DMS153 treated with DMSO at 0.1 percent for 48 hours (cell line): Measurements from ENCODE around the gene AKR1C8.

ENCODE experiments used
- DNase-seq: peaks from one replicate; lab custom pipeline; 2025; ENCODE audit not compliant: unreplicated experiment; lab: John Stamatoyannopoulos, UW

Gene AKR1C8

DNA sequence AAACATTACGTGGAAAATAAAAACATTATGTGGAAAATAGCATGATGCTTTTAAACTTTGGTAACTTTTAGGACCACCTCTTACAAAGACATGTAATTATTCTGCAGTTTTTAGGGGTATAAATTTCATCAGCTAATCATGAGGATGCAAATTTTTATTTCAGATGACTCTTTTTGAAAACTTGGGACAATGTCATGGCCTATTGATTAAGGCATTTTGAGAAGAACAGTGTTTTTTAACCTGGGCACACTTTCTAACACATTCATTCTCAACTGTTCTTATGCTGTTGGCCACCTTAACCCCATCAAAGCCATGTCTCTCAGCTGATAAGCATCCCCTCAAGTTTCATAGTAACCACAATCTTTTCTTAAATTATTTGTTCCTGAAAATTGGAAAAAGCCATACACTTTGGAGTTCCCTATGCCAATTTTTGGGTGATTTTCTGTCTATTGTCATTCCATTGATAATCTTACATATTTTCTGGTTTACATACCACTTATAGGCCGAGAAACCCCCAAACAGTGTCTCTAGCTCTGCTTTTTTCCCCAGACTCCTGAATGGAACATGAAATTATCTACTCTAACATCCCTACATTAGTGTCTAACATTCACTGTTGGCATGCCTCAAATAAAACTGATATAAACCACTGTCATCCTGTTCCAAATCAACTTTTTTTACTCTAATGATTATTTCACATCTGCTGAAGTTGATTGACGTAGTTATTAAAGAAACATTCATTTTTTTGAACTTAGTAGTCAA lies 76.1 kb downstream of the AKR1C8 start:
- no peak for DNase-seq

DNA sequence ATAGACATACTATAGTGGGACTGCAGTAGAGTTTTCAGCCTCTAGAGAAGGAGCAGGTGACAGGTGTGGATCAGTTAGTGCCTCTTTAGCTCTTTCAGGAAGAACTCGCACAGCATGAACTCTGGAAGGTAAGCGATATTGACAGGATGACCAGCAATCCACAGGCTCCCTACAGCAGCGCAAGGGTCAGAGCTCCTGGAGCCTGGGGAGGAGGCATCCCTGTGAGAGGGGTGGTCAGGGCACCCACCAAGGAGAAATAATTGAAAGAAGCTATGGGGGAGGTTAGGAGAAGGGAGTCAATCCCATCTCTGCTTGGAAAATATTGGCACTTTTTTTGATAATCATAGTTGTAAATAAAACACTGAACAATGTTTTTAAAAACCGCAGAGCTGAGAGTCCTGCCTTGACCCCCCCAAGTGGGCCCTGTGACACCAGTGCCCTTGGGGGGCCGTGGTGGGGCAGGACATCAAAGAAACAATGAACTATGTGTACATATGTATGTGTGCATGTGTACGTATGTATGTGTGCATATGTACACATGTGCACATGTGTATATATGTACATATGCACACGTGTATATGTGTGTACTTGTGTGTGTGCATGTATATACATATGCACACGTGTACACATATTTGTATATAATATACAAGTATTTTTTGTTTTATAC lies 77.0 kb downstream of the AKR1C8 start:
- no peak for DNase-seq

DNA sequence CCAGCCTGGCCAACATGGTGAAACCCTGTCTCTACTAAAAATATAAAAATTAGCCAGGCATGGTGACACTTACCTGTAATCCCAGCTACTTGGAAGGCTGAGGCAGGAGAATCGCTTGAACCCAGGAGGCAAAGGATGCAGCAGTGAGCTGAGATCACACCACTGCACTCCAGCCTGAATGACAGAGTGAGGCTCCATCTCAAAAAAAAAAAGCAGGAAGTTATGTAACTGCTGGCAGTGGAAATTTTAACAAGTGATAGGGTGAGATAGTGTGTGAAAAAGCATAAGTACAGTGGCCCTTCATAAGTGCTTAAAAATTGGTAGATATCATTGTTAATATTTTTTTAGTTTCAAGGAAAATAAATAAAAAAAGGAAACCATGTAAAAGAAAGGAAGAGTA lies 78.4 kb downstream of the AKR1C8 start:
- DNase-seq = no peak

DNA sequence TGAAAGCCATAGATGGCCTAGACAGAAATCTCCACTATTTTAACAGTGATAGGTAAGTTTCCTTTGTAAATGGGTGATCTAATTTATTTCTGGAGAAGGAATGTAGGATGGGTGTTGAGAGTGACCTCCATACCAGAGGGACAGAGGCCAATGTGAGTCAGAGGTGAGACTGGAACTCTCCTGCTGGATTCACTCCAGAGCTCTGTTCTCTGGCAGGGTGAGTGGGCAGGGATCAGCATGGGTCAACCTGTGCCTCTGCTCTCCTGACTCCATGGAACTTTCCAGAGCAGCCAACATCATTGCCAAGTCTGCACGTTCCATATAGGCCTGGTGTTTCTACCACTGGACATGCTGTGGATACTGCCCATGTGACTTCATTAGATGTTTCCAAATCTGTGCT lies 79.3 kb downstream of the AKR1C8 start:
- DNase-seq = no peak
